NCI-H2107 (cell line): ENCODE data around the gene RANBP17.
"Not testable (repeated sequence)": the region's sequence is repeated elsewhere in the genome, so short reads cannot be mapped to it uniquely, and the experiment has no call there.

Source experiments
- DNase-seq: peaks from one replicate; lab custom pipeline; 2025; lab: John Stamatoyannopoulos, UW

Gene RANBP17

DNA sequence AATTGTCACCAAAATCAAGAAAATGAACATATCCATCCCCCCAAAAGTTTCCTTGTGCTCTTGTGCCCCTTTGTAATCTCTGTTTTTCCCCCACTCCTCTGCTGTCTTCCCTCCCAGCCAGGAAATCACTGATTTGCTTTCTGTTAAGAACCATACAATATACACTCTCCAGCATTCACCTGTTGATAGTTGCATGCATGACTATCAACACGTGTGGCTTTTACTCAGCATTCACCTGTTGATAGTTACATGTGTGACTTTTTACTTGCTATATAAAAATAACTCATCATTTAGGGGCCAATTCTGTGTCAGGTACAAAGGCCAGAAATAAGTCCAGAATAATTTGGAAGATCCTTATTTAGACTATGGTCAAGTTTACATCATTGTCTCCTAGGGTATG lies 6.0 kb downstream of the RANBP17 start:
- no peak for DNase-seq

- not testable (repeated sequence) for DNase-seq
Observed at GRCh38 chr5:170870390-170870789, 8.6 kb downstream of the RANBP17 start.

GRCh38 chr5:170874017-170874416 lies 12.2 kb downstream of the RANBP17 start:
- no peak for DNase-seq

DNA sequence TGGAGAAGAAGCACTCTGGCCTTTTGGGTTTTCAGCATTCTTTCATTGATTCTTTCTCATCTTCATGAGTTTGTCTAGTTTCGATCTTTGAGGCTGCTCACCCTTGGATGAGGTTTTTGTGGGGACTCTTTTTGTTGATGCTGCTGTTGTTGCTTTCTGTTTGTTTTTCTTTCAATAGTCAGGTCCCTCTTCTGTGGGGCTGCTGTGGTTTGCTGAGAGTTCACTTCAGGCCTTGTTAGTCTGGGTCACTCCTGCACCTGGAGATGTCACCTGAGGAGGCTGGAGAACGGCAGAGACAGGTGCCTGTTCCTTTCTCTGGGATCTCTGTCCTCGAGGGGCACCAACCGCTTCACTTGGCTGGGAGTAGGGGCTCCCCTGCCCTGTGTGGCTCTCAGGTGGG lies 14.0 kb downstream of the RANBP17 start:
- no peak for DNase-seq

DNA sequence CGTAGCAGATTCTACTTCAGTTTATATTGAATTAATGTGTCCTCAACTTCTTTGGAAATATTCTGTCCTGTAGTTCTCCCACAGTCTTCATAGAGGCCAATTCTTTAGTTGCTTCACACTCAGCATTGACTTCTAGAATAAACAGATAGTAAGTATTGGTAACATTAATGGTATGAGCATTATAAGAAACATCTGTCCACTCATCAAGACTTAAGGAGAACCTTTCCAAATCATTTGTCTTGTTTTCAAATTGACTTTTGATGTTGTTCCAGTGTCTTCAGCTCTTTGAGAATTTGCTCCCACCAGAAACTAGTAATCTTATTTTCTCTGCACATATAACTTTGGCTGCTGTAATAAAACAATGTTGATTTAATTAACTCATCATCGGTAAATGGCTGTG lies 18.3 kb downstream of the RANBP17 start:
- DNase-seq: no peak

- DNase-seq: no peak
Observed at GRCh38 chr5:170882345-170882744, 20.5 kb downstream of the RANBP17 start.

GRCh38 chr5:170885256-170885655 lies 23.4 kb downstream of the RANBP17 start:
- DNase-seq: no peak

DNA sequence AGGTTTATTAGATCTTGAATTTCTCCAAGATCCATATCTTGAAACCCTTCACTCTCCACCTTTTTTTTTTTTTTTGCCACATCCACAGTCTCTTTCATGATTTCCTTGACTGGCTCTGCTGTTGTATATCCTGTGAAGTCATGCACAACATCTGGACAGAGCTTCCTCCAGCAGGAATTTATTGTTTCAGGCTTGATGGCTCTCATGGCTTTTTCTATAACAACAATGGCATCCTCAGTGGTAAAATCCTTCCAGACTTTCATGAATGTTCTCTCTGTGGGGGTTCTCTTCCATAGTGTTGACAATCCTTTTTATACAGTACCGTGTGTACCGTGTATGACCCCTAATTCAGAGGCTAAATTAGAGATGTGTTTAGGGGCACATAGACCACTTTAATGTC lies 24.0 kb downstream of the RANBP17 start:
- no peak for DNase-seq

DNA sequence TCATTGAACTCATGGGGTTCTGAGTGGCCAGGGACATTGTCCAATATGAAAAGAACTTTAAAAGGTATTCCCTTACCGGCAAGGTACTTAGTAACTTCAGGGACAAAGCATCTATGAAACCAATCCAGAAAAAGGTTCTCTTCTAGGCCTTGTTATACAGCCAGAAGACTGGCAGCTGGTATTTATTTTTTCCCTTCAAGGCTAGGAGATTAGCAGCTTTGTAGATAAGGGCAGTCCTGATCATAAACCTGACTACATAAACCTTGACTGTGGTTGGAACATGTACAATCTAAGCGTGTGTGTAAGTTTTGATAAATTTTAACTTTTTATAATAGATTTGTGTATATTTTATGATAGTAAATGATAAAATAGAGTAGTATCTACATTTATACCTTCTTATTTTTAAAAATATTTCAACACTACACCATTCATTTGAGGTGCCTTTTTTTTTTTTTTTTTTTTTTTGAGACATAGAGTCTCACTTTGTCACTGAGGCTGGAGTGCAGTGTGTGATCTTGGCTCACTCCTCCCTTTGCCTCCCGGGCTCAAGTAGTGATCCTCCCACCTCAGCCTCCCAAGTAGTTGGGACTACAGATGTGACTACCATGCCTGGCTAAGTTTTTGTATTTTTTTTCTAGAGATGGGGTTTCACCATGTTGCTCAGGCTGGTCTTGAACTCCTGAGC lies 24.5 kb downstream of the RANBP17 start:
- no peak for DNase-seq

GRCh38 chr5:170892196-170892595 lies 30.4 kb downstream of the RANBP17 start:
- DNase-seq: no peak

DNA sequence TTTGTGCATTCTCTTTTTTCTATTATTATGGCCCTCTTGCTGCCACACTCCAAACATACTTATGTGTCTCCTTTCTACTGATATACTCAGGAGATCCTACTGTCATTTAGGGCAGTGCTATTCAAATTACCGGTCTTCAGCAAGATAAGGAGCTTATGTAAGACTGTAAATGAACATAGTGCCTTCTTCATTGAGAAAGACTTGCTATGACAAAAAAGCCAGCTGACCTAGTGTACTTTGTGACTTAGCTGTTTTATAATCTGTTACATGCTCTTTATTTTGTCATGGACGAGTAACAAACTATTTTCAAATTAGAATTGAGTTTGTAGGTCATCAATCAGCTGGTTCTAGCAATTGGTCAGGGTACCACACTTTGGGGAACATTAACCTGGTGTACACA lies 32.8 kb downstream of the RANBP17 start:
- DNase-seq: no peak

DNA sequence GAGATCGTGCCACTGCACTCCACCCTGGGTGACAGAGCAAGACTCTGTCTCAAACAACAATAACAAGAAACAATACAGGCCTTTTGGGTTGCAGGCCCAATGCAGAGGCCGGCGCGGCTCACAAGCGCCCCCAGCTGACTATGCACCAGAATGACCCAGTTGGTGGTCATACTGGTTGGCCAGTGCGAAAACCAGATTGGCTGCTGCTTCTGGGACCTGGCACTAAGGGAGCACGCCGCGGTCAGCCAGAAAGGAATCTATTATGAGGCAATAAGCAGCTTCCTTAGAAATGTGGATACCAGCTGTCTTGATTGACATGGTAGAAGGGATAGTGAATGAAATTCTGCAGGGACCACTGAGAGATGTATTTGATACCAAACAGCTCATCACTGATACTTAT lies 35.0 kb downstream of the RANBP17 start:
- DNase-seq: no peak

DNA sequence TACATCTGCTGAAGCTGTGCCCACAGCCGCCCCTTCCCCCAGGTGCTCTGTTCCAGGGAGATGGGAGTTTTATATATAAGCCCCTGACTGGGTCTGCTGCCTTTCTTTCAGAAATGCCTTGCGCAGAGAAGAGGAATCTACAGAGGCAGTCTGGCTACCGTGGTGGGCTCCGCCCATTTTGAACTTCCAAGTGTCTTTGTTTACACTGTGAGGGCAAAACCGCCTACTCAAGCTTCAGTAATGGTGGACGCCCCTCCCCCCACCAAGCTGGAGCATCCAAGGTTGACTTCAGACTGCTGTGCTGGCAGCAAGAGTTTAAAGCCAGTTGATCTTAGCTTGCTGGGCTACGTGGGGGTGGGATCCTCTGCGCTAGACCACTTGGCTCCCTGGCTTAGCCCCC lies 41.3 kb downstream of the RANBP17 start:
- DNase-seq: no peak

DNA sequence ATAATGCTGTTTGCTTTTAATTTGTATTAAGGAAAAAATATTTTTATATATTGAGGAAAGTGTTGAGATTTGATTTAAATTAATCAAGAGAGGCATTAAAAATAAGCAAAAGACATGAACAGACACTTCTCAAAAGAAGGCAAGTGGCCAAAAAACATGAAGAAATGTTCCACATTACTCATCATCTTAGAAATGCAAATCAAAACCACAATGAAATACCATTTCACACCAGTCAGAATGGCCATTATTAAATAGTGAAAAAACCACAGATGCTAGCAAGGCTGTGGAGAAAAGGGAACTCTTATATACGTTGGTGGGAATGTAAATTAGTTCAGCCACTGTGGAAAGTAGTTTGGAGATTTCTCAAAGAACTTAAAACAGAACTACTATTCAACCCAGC lies 45.9 kb downstream of the RANBP17 start:
- DNase-seq: no peak

DNA sequence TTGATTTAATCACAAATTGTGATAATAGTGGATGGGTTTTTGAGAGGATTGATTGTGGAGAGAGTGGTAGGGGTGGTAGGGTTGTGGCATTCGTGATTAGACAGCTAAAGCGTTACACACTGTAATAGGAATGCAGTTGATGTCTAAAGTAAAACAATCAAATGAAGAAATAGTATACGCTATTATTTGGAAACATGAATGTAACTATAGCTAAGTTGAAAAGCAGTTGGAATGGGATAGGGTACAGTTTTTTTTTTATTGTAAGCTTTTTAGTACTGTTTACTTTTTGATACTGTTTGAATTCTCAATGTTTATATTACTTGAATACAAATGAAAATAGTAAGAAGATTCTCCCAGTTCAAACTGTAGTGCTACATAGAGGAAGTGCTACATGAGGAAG lies 51.8 kb downstream of the RANBP17 start:
- no peak for DNase-seq

DNA sequence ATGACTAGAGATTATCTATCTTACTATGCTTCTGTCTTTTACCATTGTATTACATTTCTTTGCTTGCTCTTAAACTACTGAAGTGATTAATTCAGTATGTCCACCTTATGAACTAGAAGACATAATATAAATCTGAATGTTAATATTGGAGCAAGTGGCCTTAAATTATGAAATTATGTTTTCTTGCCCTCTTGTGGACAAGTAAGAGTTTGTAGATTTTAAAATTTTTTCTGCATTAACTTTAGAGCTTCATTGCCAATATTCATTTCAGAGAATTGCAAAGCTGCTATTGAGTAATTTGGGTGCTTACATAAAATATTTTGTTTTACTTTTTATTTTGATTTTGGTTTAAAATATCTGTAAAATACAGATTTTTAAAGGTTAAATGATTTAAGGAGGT lies 55.3 kb downstream of the RANBP17 start:
- no peak for DNase-seq

GRCh38 chr5:170920196-170920595 lies 58.4 kb downstream of the RANBP17 start:
- DNase-seq: no peak

GRCh38 chr5:170922331-170922730 lies 60.5 kb downstream of the RANBP17 start:
- DNase-seq: not testable (repeated sequence)

DNA sequence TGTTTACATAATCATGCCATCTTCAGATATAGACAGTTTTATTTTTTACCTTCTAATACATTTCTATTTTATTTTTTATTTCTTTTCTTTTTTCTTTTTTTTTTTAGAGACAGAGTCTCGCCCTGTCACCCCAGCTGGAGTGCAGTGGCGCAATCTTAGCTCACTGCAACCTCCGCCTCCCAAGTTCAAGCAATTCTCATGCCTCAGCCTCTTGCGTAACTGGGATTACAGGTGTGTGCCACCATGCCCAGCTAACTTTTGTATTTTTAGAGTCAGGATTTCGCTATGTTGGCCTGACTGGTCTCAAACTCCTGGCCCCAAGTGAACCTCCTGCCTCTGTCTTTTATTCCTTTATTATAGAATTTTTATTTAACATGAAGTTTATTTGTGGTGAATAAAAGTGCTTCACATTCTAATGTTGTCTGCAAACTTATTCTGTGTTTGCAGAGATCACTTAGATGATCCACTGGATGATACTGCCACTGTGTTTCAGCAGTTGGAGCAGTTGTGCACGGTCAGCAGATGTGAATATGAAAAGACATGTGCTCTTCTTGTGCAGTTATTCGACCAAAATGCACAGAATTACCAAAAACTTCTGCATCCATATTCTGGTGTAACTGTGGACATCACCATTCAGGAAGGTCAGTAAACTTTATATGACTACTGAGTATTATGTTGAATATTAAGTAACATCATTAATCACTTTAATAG lies 62.2 kb downstream of the RANBP17 start:
- DNase-seq: no peak

DNA sequence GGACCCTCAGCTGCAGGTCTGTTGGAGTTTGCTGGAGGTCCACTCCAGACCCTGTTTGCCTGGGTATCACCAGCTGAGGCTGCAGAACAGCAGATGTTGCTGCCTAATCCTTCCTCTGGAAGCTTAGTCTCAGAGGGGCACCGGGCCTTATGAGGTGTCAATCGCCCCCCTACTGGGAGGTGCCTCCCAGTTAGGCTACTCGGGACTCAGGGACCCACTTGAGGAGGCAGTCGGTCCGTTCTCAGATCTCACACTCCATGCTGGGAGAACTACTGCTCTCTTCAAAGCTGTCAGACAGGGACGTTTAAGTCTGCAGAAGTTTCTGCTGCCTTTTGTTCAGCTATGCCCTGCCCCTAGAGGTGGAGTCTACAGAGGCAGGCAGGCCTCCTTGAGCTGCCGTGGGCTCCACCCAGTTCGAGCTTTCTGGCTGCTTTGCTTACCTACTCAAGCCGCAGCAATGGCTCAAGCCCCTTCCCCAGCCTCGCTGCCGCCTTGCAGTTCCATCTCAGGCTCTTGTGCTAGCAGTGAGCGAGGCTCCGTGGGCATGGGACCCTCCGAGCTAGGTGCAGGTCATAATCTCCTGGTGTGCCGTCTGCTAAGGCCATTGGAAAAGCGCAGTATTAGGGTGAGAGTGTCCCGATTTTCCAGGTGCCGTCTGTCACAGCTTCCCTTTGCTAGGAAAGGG lies 73.9 kb downstream of the RANBP17 start:
- DNase-seq: not testable (repeated sequence)

- DNase-seq: no peak
Observed at GRCh38 chr5:170937072-170937471, 75.3 kb downstream of the RANBP17 start.

- DNase-seq: no peak
Observed at GRCh38 chr5:170937914-170938313, 76.1 kb downstream of the RANBP17 start.

- DNase-seq: no peak
Observed at GRCh38 chr5:170939178-170939577, 77.4 kb downstream of the RANBP17 start.
